Measurements from ENCODE around the gene CCDC158. TPM values are rescaled to one million over a fixed set of nuclear protein-coding genes. Genes with fewer than 3 reads are reported as not detected.
A peak's percentile ranks its signal among the peaks of the same experiment; 100 is the strongest.
"Not testable (repeated sequence)": the region's sequence is repeated elsewhere in the genome, so short reads cannot be mapped to it uniquely, and the experiment has no call there.

CCDC158 gene
- total RNA-seq, 1 experiment from 2014 or later: not detected

- DNase-seq (ENCODE audit: low spot score): peak; percentile 49
Observed at GRCh38 chr4:76373919-76374552, 46.9 kb downstream of the CCDC158 start.

DNA sequence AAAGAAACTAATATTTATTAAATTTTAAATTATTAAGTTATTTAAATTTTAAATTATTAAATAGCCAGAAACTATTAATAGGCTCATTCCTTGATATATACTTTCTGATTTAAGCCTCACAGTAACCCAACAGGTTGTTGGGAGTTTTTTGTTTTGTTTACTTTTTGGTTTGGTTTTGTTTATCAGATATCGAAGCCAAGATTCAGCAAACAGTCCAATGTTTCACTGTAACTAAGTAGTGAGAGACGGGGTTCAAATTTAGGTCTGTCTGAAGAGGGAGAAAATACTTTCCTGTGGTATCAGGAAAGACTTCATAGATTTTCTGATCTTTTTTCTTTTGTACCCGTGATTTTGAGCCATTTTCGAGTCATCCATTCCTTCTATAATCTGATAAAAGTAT lies 54.2 kb downstream of the CCDC158 start:
- DNase-seq (ENCODE audit: low spot score): no peak

DNA sequence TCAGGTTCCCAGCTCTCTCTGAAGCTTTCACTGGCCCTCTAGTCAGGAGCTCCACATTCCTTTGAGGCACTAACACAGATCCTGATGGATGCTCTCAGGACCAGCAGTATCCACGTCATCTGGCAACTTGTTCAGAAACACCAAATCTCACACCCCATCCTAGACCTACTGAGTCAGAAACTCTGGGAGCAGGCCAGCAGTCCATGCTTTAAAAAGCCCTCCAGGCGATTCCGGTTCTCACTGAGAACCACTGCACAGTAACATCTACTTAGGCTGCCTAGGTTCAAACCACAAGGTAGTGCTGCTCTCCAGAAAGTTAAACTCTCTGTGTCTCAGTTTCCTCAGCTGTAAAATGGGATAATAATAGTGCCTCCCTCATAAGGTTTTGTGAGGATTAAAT lies 55.3 kb downstream of the CCDC158 start:
- DNase-seq (ENCODE audit: low spot score): no peak

- DNase-seq (ENCODE audit: low spot score): no peak
Observed at GRCh38 chr4:76364763-76365162, 56.2 kb downstream of the CCDC158 start.

GRCh38 chr4:76363556-76364290 lies 57.2 kb downstream of the CCDC158 start:
- DNase-seq (ENCODE audit: low spot score): no peak

- no peak for DNase-seq (ENCODE audit: low spot score)
Observed at GRCh38 chr4:76361689-76362412, 59.1 kb downstream of the CCDC158 start.

DNA sequence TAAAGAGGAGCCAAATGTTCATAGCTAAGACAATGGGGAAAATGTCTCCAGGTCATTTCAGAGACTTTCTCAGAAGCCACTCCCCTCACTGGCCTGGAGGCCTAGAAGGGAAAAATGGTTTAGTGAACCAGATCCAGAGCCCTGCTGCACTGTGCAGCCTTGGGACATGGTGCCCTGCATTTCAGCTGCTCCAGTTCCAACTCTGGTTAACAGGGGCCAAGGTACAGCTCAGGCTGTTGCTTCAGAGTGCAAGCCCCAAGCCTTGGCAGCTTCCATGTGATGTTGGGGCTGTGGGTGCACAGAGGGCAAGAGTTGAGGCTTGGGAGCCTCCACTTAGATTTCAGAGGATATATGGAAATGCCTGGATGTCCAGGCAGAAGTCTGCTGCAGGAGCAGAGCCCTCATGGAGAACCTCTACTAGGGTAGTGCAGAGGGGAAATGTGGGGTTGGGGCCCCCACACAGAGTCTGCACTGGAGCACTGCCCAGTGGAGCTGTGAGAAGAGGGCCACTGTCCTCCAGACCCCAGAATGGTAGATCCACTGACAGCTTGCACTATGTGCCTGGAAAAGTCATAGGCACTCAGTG lies 61.0 kb downstream of the CCDC158 start:
- not testable (repeated sequence) for DNase-seq (ENCODE audit: low spot score)

DNA sequence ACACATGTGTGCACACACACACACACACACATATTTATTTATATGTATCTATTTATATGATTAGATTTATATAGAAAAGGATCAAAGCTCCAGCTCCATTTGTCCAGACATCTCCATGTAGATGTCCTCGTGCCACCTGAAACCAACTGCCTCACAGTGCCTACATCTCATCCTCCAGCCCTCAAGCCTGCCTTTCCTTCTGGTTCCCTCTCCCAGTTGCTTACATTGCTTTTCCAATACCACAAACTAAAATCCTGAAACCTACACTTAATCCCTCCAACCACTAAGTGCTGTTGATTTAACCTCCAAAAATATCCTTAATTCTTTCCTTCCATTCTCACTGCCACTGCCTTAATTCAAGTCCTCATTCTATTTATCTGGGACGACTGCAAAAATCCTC lies 63.0 kb downstream of the CCDC158 start:
- no peak for DNase-seq (ENCODE audit: low spot score)

DNA sequence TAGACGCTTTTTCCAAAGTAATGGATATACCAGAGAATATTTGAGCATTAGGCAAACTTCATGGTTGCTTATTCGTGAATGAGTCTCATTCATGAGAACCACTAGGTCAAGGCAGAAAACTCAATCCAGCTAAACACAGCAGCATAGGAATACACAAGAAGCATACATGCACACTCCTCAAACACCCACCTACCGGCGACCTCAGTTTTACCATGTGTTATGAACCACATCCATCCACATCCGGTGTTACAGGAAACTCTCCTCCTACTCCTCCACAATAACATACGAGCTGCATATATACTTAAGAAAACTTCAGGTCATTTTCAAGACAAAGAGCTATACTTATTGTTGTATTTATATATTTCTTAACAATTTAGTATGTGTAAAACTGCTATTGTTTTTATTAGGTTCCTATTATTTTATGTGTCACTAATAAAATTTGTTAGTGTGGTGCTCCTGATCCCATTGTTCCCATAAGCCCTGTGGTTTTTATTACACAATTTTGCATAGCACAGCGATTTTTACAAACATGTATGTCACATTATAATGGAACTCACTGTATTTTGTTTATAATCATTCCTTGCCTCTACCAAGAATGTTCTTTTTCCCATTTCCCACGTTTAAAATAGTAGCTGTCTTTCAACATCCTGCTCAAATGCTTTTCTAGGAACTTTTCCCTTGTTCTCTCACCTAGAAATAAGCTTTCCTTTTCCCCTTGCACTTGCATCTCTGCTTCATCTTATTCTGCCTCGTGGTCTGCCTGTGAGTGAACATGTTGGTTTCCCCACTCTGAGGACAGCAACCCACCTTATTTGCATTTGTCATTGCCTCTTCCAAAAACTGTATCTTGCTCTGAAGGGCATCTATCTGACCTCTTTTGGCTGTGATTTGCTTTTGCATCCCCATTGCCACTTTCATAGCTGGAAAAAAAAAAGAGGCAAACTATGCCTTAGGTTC lies 66.1 kb downstream of the CCDC158 start:
- no peak for DNase-seq (ENCODE audit: low spot score)

GRCh38 chr4:76342803-76343202 lies 78.1 kb downstream of the CCDC158 start:
- DNase-seq (ENCODE audit: low spot score): no peak

DNA sequence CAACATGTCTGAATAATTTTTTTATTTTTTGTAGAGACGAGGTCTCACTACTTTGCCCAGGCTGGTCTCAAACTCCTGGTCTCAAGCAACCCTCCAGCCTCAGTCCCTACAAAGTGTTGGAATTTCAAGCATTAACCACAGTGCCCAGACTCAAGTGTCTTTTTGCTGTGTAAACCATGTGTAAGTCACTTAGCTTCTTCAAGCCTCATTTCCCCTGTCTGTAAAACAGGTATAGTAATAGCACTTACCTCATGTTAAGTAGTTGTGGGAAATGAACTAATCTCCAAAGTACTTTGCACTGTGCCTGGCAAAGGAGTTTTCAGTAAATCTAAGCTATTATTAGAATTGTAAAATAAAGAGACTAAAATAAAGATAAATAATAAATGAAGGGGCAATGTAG lies 78.8 kb downstream of the CCDC158 start:
- DNase-seq (ENCODE audit: low spot score): no peak

GRCh38 chr4:76341063-76341462 lies 79.9 kb downstream of the CCDC158 start:
- DNase-seq (ENCODE audit: low spot score): no peak

GRCh38 chr4:76339364-76339763 lies 81.6 kb downstream of the CCDC158 start:
- DNase-seq (ENCODE audit: low spot score): no peak

DNA sequence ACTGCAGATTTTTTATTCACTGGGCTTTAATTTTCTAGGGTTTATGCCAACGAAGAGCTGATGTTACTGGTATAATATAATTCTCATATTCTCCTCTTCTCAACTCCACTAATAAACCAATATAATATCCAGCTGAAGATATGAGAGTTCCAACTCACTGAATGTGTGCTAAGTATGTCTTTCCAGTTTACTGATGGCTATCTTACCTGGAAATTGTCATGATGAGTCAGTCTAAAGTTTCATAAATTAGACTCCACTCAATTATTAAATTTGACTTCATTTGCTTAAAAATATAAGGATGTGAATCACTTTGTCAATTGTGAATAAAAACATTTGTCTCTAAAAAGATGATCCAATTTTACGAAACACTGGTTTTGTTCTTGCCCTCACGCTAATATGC lies 86.1 kb downstream of the CCDC158 start:
- DNase-seq (ENCODE audit: low spot score): no peak

GRCh38 chr4:76326515-76326914 lies 94.4 kb downstream of the CCDC158 start:
- no peak for DNase-seq (ENCODE audit: low spot score)

DNA sequence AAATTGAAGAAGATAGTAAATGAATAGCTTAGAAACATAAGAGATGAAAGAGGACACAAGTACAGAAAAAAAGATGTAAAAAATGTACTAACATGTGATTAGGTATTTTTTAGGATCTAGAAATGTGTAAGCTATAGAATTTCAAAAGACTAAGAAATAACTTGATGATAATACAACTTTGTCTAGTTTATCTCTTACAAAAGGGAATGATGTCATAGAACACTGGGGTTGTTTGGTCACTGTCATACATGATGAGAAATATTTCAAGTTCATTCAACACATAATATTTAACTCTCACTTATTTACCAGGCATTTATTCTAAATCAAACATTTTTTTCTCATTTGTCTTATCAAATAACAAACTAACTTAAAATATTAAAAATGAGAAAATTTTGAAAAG lies 95.9 kb downstream of the CCDC158 start:
- DNase-seq (ENCODE audit: low spot score): no peak

GRCh38 chr4:76322236-76322635 lies 98.7 kb downstream of the CCDC158 start:
- no peak for DNase-seq (ENCODE audit: low spot score)

- DNase-seq (ENCODE audit: low spot score): no peak
Observed at GRCh38 chr4:76316131-76316530, 104.8 kb downstream of the CCDC158 start.

DNA sequence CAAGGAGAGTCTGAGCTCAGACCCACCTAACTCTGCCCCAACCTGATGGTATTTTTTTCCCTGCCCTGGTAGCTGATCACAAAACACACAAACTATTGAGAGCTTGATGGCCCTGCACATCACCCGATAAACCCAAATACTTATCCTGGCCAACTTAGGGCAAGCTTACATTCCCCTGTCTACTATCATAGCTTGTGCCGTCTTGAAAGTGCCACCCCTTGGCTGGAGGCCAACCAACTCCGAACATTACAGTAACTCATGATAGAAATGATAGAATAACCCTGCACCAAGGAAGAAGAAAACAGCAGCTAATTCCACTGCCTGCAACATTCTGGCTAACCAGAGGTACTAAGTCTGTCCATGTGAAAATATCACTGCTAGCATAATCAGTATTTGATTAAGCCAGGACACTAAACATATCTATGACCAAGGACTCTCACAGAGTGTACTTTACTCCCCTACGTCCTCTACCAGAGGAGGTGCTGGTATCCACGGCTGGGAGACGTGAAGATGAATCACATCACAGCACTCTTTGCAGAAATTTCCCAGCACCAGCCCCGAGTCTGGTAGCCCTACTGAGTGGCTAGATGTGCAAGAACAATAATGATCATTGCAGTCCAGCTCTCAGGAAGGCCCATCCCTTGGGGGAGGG lies 105.5 kb downstream of the CCDC158 start:
- no peak for DNase-seq (ENCODE audit: low spot score)

DNA sequence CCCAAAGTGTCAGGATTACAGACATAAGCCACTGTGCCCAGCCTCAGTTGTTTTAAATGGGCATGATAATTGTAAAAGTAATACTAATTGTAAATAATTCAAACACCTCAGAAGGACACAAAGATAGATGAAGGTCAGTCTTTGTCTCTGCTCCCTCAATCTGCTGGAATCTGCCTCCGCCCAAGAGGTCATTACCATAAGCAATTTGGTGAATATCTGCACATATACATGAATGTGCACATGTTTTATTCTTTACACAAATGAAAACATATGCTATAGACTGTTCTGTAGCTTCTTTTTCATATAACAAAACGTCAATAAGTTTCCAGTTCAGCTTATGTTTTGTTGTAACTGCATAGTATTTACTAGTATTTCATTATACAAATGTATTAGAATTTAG lies 107.4 kb downstream of the CCDC158 start:
- DNase-seq (ENCODE audit: low spot score): no peak

GRCh38 chr4:76312457-76312856 lies 108.5 kb downstream of the CCDC158 start:
- no peak for DNase-seq (ENCODE audit: low spot score)

Measured in H4 (cell line).